ENCODE measurements around the gene LYST. TPM values are rescaled to one million over a fixed set of nuclear protein-coding genes. Genes with fewer than 3 reads are reported as not detected.

LYST gene
- total RNA-seq, 1 donor from 2014 or later, result 10.3 TPM

DNA sequence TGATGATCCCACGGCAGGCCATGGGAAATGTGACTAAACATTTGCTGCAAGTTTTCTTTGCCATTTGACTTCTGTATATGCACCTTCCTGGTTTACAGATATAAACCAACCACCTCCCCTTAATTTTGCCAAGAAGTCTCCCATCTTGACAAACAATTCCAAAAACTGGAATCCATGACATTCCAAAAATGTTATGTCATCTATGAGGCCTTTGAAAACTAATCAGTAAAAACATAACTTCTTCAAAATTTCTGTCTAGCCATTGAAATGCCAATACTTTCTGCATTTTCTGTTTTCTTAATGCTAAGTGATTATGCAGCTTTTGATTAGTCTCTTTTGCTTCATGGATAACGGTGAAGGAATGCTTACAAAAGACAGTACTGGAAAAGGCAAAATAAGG is 84.1 kb downstream of the LYST start:
- H3K9me3 ChIP-seq (replicated peaks), result no peaks in the 10 kb centered on the region
- no peak for TF ChIP-seq CTCF (IDR thresholded peaks at IDR 0.05; ENCODE audit: borderline replicate concordance)
- H3K4me1 ChIP-seq, result no peaks in the 10 kb centered on the region
- no peak overlapping the region for H3K27ac ChIP-seq (replicated peaks)
- no peak for DNase-seq
- H3K27me3 ChIP-seq (ENCODE audit: low read depth), result no peaks in the 10 kb centered on the region
- intact Hi-C loops (cut with micrococcal nuclease), result no loop called here
- H3K36me3 ChIP-seq, result peaks cover 36% of the 10 kb centered on the region
- no peak overlapping the region for H3K4me3 ChIP-seq

DNA sequence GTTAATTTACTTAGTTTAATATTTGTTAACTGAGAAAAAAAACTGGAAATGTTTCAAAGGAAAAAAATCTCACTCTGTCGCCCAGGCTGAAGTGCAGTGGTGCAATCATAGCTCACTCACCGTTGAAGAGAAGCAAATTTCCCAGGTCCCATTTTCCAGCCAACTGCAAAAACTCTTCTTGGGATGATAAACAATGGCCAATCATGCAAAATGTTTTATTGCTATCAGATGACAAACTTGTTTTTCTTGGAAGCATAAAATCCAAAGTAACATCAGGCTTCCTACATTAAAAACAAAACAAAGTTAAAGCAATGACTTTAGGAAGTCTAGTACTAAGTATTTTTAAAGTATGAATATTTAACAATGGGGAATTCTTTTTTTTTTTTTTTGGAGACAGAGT is 84.9 kb downstream of the LYST start:
- H3K36me3 ChIP-seq, result peaks cover 30% of the 10 kb centered on the region
- intact Hi-C loops (cut with micrococcal nuclease), result no loop called here

DNA sequence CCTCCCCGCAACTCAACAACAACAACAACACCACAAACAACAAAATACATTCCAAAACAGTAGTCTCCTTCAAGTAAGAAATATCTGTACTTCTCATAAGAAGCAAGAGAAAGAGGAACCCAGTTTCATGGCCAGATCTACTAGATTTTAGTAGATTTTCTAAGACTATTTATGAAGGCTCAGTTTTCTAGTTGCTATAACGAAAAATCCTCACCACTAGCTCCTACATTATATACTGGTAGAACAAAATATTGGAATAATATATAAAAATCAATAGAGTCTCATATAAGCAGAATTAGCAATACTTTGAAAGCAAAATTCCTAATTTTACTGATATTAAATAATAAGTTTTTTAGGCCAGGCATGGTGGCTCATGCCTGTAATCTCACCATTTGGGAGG is 86.9 kb downstream of the LYST start:
- H3K4me1 ChIP-seq, result no peaks in the 10 kb centered on the region
- no peak overlapping the region for H3K4me3 ChIP-seq
- H3K27ac ChIP-seq (replicated peaks), result no peak overlapping the region
- H3K36me3 ChIP-seq, result peaks cover 43% of the 10 kb centered on the region
- no peak for TF ChIP-seq CTCF (IDR thresholded peaks at IDR 0.05; ENCODE audit: borderline replicate concordance)
- H3K27me3 ChIP-seq (ENCODE audit: low read depth), result no peaks in the 10 kb centered on the region
- intact Hi-C loops (cut with micrococcal nuclease), result no loop called here
- H3K9me3 ChIP-seq (replicated peaks), result no peaks in the 10 kb centered on the region
- DNase-seq, result no peak

More for the DNA sequence above, 84.9 kb downstream of the LYST start:
- Histone ChIP-seq H3K9me3 (replicated peaks) (no peaks in the 10 kb centered on the region), H3K4me1 (no peaks in the 10 kb centered on the region), H3K4me3 (no peak overlapping the region), H3K27ac (replicated peaks) (no peak overlapping the region), H3K27me3 (ENCODE audit: low read depth) (no peaks in the 10 kb centered on the region)
- no peak for DNase-seq
- TF ChIP-seq CTCF (IDR thresholded peaks at IDR 0.05; ENCODE audit: borderline replicate concordance), result no peak

DNA sequence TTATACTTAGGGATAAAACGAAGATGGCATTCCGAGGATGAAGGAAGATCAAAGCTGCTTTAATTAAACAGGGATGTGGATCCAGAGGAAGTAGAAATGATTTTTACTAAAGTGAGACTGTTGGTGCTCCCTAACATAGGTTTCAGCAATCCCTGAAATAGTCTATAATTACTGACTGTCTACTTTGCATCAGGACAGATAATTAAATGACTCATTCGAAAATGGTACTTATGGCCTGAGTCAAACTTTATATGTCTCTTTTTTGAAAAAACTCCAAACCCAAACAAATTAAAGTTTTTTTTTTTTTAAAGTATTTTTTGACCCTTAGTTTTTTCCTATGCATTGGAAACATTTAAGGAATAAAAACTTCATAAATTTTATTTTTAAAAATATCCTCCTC is 90.3 kb downstream of the LYST start:
- no peaks in the 10 kb centered on the region for H3K4me1 ChIP-seq
- DNase-seq, result no peak
- intact Hi-C loops (cut with micrococcal nuclease), result no loop called here
- H3K36me3 ChIP-seq, result peaks cover 53% of the 10 kb centered on the region
- no peak overlapping the region for H3K4me3 ChIP-seq
- no peak overlapping the region for H3K27ac ChIP-seq (replicated peaks)
- TF ChIP-seq CTCF (IDR thresholded peaks at IDR 0.05; ENCODE audit: borderline replicate concordance), result no peak
- H3K9me3 ChIP-seq (replicated peaks), result no peaks in the 10 kb centered on the region
- H3K27me3 ChIP-seq (ENCODE audit: low read depth), result no peaks in the 10 kb centered on the region

- no peak for DNase-seq
- Histone ChIP-seq H3K36me3 (peaks cover 42% of the 10 kb centered on the region), H3K9me3 (replicated peaks) (no peaks in the 10 kb centered on the region), H3K27ac (replicated peaks) (no peak overlapping the region), H3K27me3 (ENCODE audit: low read depth) (no peaks in the 10 kb centered on the region), H3K4me1 (no peaks in the 10 kb centered on the region), H3K4me3 (no peak overlapping the region)
- intact Hi-C loops (cut with micrococcal nuclease), result no loop called here
- no peak for TF ChIP-seq CTCF (IDR thresholded peaks at IDR 0.05; ENCODE audit: borderline replicate concordance)
These were observed 91.4 kb downstream of the LYST start for GRCh38 chr1:235775246-235775860.

All from left ventricle myocardium inferior (tissue), 1 donor.